ENCODE results near the gene IL37.

DNA sequence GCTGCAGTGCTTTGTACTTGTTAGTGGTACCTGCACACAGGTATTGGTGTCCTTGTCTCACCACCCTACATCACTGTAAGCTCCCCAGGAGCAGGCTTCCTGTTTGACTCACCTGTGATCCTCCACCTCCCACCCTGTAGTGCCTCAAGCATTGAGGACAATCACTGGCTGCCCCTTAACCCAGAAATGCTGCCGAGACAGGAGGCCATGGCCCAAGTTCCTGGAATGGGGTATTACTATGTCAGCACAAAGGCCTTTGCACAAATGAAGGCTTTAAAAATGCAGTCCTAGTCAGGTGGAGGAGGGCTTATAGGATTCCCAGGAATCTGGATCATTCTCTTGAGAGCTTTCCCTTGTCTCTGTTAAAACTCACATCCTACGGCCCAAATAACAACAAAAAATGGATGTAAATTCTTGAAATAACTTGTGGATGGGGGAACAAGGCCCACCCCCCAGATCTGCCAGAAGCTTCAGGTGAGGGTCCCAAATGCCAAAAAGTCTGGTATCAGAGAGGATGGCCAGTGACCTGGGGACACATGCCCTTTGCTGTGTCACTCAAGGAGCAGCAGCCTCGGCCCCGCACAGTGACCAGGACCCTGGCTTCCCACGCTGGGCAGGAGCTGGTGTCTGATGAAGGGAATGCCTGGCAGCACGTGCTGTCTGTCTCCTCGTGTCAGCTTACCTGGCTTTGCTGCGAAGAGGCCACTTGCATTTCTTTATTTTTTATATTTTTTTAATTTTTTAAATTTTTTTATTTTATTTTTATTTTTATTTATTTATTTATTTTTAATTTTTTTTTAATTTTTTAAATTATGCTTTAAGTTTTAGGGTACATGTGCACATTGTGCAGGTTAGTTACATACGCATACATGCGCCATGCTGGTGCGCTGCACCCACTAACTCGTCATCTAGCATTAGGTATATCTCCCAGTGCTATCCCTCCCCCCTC is 3.7 kb upstream of the IL37 start:
- TF ChIP-seq, protein P1, sequence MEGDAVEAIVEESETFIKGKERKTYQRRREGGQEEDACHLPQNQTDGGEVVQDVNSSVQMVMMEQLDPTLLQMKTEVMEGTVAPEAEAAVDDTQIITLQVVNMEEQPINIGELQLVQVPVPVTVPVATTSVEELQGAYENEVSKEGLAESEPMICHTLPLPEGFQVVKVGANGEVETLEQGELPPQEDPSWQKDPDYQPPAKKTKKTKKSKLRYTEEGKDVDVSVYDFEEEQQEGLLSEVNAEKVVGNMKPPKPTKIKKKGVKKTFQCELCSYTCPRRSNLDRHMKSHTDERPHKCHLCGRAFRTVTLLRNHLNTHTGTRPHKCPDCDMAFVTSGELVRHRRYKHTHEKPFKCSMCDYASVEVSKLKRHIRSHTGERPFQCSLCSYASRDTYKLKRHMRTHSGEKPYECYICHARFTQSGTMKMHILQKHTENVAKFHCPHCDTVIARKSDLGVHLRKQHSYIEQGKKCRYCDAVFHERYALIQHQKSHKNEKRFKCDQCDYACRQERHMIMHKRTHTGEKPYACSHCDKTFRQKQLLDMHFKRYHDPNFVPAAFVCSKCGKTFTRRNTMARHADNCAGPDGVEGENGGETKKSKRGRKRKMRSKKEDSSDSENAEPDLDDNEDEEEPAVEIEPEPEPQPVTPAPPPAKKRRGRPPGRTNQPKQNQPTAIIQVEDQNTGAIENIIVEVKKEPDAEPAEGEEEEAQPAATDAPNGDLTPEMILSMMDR (IDR thresholded peaks at IDR 0.05; ENCODE audit: poor library complexity): no peak
- TF ChIP-seq EZH2 (IDR thresholded peaks at IDR 0.05; ENCODE audit: borderline replicate concordance) (no peak), EZH2phosphoT487 (IDR thresholded peaks at IDR 0.05; ENCODE audit: low read depth, severe bottlenecking, unreplicated experiment) (no peak)
